SW 1271 (cell line): ENCODE results near the gene PCBP3.
"Not testable (repeated sequence)": the region's sequence is repeated elsewhere in the genome, so short reads cannot be mapped to it uniquely, and the experiment has no call there.

Experiments used
- DNase-seq, 2 experiments: peaks; one replicate each; lab custom pipeline; 2025; lab: John Stamatoyannopoulos, UW

PCBP3 gene

DNA sequence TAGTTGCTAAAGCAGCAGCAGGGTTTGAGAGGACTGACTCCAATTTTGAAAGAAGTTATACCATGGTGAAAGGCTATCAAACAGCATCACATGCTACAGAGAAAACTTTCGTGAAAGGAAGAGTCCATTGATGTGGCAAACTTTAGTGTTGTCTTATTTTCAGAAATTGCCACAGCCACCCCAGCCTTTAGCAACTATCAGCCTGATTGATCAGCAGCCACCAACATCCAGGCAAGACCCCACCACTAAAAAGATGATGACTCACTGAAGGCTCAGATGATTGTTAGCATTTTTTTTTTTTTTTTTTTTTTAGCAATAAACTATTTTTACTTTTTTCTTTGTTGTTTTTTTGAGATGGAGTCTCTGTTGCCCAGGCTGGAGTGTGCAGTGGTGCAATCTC lies 35.3 kb downstream of the PCBP3 start:
- not testable (repeated sequence) for DNase-seq

DNA sequence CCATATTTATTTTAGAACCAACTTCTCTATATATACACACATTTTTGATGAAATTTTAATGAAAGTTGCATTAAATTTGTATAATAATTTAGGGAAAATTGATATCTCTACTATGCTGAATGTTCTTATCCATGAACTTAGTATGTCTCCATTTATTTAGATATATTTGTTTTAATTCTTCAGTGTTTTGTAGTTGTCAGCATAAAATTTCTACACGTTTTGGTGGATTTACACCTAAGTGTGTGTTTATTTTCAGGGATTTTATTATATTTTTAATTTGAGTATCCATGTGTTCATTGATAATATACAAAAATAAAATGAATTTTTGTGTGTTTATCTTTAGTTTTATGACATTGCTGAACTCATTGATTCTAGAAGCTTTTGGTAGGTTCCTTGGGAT lies 36.7 kb downstream of the PCBP3 start:
- DNase-seq = no peak

DNA sequence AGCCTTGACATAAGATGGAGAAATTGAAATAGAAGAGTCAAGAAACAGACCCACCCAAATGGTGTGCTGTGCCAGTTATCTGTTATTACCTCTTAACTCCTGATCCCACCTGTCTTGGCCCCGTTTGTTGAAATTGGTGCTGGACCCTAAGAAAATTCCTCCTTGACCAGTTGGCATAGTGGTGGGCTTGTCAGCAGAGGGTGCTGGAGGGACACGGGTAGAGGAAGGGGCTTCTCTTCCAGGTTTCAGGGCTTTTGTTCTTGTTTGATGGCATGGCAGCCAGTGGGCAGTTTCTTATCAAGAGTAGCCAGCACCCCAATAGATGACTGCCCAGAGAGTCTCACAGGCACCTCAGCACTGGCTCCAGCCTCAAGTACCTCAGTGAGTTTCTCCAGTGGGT lies 51.6 kb downstream of the PCBP3 start:
- no peak for DNase-seq

DNA sequence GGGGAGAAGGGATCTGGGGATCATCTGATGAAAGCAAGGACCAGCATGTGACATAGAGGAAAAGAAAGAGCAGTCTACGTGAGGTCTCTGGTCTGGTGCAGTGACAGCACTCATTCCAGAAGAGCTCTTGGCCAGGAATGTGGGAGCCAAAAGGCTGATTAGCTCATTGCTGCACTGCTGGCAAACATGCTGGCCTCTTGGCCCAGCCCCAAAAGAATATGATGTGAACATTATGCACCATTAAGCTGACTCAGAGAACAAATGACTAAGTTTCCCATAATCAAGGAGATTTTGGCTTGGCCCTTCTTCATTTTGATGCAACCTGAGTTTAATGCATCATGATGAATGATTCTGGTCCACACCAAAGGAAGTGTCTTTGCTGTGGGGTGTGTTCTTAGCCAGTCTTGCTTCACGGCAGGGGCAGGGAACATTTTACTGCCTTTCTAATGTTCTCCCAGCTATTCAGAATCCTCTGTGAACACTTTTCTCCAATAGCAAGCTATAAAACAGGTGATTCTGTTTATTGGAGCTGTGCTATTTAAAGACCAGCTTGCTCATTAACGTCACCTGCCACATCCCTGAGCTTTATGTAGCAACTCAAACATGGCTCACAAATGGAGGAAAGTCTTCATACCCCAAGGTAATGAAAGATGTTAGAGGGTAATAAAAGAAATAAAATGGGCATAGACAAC lies 55.1 kb downstream of the PCBP3 start:
- no peak for DNase-seq

DNA sequence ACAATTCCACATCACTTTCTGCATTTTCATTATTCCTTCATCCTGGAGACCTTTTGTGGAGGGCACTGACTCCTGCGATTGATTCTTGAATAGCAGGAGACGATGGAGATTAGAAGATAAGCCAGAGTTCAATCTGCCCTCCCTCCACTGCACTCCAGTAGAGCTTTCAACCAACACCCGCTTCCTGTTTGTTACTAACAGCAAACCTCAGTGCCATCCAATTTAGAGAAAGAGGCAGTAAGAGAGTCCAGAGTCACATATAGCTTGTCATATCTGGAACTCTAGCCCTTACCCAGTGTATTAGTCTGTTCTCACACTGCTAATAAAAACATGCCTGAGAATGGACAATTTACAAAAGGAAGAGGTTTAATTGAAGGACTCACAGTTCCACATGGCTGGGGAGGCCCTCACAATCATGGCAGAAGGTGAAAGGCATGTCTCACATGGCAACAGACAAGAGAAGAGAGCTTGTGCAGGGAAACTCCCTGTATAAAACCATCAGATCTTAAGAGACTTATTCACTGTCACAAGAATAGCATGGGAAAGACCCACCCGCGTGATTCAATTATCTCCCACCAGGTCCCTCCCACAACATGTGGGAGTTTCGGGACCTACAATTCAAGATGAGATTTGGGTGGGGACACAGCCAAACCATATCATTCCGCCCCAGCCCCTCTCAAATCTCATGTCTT lies 55.9 kb downstream of the PCBP3 start:
- DNase-seq = no peak

DNA sequence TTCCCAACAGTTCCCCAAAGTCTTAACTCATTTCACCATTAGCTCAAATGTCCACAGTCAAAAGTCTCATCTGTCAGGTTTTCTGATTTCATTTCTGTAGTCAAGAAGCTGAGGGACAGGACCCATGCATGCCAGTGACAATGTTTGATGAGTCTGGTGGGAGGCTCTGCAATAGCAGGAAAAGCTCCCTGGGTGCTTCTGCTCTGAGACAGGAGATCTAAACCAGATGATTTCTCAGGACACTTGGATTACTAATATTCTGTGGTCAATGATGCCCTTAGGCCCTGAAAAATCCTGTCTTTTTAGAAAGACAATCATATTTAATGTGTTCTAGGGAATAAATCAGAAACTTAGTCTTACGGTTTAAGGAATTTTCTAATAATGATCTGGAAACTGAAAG lies 56.4 kb downstream of the PCBP3 start:
- no peak for DNase-seq

DNA sequence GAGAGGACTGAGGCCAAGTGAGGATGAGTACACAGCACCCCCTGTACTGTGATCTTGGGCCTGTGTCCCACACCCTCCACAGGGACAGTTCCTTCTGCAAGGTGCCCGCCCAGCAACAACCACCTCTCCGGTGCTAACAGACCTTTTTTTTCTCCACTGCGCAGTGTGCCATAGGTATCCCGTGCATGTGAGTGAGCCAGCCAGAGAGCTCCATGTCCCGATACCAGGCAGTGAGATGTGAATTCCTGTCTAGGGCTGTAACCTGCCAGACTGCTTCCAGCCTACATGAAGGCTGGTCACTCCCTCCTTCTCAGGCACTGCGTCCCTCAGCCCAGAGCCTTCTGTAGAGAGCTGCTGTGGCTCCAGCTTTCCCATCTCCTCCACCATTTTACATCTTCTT lies 56.9 kb downstream of the PCBP3 start:
- no peak for DNase-seq

DNA sequence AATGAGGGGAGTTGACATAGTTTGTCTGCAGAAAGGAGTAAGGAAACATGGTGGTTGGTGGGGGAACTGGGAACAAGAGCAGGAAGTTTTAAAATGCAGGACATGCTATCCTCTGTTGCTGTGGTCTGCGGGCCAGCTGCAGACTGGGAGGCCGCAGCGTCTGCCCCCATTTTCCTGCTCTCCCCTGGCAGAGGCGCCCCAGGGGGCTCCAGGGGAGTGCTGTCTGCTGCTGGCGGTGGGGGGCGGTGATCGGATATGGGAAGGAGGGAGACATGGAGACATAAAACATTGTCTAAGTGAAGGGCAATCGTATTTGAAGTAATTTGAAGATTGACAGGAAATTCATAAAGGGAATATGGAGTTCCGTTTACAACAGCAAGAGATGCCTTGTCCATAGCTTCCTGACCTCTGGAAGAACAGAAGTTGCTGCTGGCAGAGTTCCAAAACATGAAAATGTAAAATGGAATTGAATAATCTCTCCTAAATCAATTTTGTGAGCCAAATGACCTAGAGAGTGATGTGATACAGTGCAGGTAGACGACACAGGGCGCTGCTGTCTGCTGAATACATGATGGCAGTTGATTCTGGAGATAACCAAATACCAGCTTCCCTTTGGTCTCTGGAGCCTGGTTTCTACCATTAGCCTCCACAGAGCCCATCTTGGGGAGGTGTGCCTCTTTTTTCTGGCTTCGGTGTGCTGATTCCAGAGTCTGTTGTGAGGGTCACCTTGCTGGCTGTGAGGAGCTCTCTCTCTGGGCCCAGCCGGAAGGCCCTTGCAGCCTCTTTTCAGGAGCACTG lies 61.0 kb downstream of the PCBP3 start:
- no peak for DNase-seq

DNA sequence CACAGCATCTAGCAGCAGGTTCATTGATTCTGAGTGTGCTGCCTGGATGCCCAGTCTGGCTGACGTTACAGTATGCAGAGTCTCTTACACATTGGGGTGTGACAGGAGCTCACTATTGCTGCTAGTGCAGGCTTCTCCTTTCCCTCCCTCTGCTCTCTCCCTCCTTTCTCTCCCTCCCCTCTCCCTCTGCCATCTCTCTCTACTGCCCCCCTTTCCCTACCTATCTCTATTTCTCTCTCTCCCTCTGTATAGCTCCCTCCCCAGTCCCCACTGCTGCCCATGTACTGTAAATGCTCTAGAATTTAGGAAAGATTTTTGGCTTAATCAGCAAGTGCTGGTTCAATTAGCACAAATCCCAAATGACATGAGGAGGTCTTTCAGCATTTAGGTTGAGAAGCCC lies 62.8 kb downstream of the PCBP3 start:
- DNase-seq = no peak

DNA sequence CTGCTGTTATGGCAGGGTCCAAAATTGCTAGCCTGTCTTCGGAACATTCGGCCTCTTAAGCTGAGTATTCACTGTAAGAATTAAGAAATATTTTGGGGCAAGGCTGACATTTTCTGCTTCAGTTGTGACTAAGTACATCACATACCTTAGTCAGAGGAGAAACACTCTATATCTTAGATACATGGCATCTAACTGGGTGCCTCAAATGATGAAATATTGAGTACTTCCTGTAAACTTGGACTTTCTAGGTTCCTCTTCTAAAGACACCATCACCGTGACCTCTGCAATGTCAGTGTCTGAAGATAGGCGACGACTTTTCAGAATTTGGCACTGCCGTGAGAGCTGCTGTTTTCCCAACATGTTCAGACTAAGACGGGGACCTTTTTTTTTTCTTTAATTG lies 65.6 kb downstream of the PCBP3 start:
- DNase-seq = no peak

DNA sequence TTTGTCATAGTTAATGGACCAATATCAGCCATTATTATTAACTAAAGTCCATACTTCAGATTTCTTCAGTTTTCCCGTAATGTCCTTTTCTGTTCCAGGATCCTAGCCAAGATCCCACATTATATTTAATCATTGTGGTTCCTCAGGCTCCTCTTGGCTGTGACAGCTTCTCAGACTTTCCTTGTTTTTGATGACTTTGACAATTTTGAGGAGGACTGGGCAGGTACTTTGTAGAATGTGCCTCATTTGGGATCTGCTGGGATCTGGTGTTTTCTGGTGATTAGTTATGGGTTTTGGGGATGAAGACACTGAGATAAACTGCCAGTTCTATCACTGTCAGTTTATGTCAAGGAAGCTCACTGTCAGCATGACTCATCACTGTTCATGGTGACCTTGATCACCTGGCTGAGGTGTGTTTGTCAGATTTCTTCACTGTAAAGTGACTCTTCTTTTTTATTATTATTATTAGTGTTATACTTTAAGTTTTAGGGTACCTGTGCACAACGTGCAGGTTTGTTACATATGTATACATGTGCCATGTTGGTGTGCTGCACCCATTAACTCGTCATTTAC lies 66.3 kb downstream of the PCBP3 start:
- DNase-seq = no peak

DNA sequence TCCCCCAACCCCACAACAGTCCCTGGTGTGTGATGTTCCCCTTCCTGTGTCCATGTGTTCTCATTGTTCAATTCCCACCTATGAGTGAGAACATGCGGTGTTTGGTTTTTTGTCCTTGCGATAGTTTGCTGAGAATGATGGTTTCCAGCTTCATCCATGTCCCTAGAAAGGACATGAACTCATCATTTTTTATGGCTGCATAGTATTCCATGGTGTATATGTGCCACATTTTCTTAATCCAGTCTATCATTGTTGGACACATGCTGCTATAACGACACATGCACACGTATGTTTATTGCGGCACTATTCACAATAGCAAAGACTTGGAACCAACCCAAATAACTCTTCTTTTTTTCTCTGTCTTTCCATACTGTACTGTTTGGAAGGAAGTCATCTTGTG lies 66.8 kb downstream of the PCBP3 start:
- DNase-seq = not testable (repeated sequence)

DNA sequence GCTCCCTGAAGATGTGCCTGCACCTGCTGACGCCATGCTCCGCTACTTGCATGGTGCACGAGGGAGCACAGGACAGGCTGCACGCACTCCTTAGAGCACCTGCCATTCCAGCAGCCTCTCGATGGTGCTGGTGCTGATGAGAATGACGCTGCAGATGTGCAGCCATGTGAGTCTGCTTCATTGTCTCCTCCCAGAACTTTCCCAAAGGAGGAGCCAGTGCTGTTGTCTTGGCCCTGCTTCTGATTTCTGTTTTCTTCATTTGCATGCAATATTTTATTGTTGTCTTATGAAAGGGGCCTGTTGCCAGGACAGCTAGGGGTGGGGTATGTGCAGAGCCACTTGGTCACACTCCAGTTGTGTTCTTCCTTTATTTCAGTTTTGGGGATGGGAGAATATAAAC lies 70.1 kb downstream of the PCBP3 start:
- no peak for DNase-seq

DNA sequence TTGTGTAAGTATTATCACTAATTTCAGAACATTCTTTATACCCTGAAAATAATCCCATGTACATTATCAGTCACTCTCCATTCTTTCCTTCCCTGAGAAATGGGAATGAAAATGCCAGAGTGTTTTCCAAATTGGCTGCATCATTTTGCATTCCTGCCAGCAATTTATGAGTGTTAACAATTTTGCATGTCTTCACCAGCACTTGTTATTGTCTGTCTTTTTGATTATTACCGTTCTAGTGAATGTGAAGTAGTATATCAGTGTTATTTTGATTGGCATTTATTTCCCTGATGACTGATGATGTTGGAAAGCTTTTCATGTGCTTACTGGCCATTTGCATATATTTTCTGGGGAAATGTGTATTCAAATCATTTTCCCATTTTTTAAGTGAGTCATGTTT lies 71.9 kb downstream of the PCBP3 start:
- no peak for DNase-seq

DNA sequence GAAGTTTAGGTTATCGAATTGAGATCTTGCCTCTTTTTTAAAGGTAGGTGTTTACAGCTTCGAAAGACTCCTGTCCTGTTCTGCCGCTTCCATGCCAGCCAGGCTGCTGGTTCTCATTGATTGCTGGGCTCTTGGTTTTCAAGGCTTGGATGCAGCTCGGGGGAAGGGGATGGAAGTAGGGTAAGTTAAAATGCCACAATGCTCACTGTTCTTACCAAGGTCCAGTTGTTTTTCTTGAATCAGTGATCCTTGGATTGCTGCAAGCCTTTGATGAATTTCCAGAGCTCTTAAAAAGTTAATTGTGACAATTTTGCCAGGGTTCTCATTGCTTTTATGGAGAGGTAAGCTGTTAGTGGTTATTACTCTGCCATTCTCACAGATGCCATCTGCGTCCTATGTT lies 74.9 kb downstream of the PCBP3 start:
- no peak for DNase-seq

DNA sequence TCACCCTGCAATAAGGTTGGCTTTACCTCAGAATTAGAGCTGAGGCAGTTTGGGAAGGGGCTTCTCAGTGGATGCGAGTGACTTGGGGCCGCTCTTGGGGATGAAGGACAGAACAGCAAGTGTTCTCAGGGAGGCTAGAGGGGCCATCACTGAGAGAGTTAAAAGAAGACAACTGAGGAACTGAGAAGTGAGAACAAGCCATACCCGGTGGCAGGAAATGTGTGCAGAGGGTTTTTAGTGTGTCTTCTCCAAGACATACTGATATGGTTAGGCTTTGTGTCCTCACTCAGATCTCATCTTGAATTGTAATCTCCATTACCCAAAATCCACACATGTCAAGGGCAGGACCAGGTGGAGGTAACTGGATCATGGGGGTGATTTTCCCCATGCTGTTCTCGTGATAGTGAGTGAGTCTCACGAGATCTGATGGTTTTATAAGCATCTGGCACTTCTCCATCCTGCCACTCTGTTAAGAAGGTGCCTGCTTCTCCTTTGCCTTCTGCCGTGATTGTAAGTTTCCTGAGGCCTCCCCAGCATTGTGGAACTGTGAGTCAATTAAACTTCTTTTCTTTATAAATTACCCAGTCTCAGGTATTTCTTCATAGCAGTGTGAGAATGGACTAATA lies 75.8 kb downstream of the PCBP3 start:
- no peak for DNase-seq

DNA sequence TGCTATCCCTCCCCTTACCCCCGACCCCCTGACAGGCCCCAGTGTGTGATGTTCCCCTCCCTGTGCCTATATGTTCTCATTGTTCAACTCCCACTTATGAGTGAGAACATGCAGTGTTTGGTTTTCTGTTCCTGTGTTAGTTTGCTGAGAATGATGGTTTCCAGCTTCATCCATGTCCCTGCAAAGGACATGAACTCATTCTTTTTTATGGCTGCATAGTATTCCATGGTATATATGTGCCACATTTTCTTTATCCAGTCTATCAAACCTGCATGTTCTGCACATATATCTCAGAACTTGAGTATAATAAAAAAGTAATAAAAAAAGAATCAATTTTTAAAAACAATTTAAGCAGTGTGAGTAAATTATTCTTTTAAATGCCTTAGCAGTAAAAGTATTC lies 76.7 kb downstream of the PCBP3 start:
- DNase-seq = not testable (repeated sequence)

DNA sequence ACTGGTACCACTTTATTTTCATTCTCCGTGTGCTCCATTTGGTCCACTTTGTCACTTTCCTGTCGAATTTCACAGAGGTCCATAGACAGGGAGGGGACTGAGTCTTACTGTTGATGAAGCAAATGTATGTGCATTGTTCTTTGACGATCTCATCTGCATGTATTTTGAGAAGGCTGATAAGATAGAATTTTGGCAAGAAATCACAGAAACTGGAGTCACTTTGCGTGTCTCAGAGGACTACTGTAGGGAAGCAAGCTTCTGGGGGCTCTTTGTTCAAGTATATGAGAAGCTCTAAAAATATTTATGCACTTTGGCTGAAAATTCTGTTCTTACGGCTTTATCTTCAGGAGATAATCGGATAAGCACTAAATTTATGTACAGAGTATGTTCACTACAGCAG lies 78.1 kb downstream of the PCBP3 start:
- DNase-seq = no peak

DNA sequence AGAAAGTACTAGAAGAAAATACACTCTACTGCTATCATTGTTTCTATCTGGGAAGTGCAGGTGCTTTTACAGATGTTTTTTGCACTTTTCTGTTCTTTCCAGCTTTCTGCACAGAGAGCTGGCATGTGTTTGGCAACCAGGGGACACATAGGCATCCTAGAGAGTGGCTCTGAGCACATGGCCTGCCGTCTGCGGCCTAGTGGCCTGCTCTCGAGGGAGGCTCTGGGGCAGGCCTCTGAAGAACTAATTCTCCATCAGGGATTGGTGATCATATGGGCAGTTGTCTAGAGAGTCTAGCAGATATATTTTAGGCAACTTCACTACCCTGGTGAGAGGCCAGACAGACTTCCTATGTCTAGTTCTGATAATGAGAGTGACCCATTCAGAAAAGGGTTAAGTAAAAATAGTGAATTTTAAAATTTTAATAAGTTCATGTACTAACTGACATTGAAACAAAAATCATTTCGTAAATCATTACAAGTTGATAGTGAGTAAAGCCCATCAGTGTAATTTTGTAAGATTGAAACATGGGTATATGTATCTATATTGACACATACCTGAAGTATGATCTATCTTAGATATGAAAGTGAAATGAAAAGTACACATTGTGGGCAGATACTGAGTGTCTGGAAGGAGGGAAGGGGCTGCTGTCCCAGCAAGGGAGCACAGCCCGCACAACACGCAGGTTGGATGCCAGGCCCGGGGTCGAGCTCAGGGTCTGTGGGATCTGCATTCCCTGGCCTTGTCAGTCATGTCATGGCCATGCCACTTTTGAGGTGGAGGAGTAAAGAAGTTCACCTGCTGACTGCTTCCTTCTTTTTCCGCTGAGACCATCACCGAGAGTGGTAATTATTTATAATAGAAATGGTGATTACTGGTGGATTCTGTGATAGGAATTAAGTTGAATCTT lies 79.8 kb downstream of the PCBP3 start:
- DNase-seq = no peak

DNA sequence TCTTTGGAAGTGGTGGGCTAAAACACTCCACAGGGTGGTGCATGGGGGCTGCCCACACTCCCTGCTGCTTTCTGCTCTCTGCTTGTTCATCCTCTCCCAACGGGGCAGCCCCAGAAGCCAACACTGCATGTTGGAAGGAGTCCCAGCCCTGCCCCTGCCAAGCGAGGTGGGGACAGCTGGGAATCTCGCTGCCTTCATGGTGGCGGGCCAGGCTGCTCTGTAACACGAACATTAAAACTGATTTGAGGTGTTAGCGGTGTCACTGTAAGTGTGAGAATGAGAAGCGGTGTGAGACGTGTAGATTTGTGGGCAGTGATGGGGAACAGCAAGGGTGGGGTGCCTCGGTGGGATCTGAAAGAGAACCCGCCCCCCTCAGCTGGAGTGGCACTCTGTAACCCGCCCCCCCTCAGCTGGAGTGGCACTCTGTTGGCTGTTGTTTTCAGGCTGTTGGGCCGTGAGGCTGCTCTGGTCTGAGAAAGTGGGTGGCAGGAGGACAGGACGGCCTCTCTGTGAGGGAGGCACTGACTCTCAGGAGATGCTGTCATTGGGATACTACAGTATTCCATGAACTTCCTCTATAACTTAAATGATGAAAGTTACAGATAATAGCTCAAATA lies 80.9 kb downstream of the PCBP3 start:
- no peak for DNase-seq
